WTC11 (cell line): ENCODE data around the gene DUOX1. TPM values are rescaled to one million over a fixed set of nuclear protein-coding genes. Genes with fewer than 3 reads are reported as not detected.
A peak's percentile ranks its signal among the peaks of the same experiment; 100 is the strongest.

Source experiments
- ATAC-seq: fragments of 200-7000 bp; cut with Tn5 transposase; 2 replicates; pipeline ENCODE4 v1.10.0; 2021; ENCODE audit warnings: mild to moderate bottlenecking, moderate library complexity
- CTCF ChIA-PET: fragments of 300-600 bp; sonication (Branson Sonifier 250); formaldehyde crosslinking; loops from one replicate; lab custom pipeline; 2021; ENCODE audit warnings: antibody characterized with exemption; lab: Charles Lee
- POLR2A ChIA-PET: fragments of 350-600 bp; sonication (Branson Sonifier 250); formaldehyde crosslinking; loops from one replicate; lab custom pipeline; 2021; ENCODE audit warnings: antibody characterized with exemption; lab: Charles Lee
- DNase-seq: peaks from one replicate; pipeline ENCODE4 v3.0.0; 2021; ENCODE audit warnings: low spot score
- H3K27ac Mint-ChIP-seq: 2 replicates; pipeline ENCODE4 v1.8.0; 2021; ENCODE audit warnings: mixed read lengths
- H3K27me3 Mint-ChIP-seq: 2 replicates; pipeline ENCODE4 v1.8.0; 2021; ENCODE audit warnings: low read depth, mild to moderate bottlenecking, moderate library complexity, mixed read lengths
- H3K36me3 Mint-ChIP-seq: 2 replicates; pipeline ENCODE4 v1.8.0; 2021; ENCODE audit warnings: mixed read lengths
- H3K4me1 Mint-ChIP-seq: 2 replicates; pipeline ENCODE4 v1.8.0; 2022; ENCODE audit warnings: mixed read lengths
- H3K4me3 Mint-ChIP-seq: 2 replicates; pipeline ENCODE4 v1.8.0; 2021; ENCODE audit warnings: mild to moderate bottlenecking, moderate library complexity, mixed read lengths
- H3K9me3 Mint-ChIP-seq: 2 replicates; pipeline ENCODE4 v1.8.0; 2021; ENCODE audit warnings: mixed read lengths
- CREM ChIP-seq: sonication (generic); formaldehyde crosslinking; IDR thresholded peaks from 2 replicates; pipeline ENCODE4 v1.8.1; 2022; ENCODE audit warnings: mild to moderate bottlenecking, missing genetic modification reagents, moderate library complexity
- ELF4 ChIP-seq: sonication (generic); formaldehyde crosslinking; IDR thresholded peaks from 2 replicates; pipeline ENCODE4 v1.8.1; 2022; ENCODE audit warnings: low read depth, mild to moderate bottlenecking, moderate library complexity, missing genetic modification reagents
- EMX1 ChIP-seq: fragments of 250-450 bp; sonication (Bioruptor Pico); IDR thresholded peaks from 2 replicates; pipeline ENCODE4 v1.8.0; 2021; ENCODE audit warnings: mild to moderate bottlenecking
- FOXK1 ChIP-seq: sonication (generic); formaldehyde crosslinking; IDR thresholded peaks from 2 replicates; pipeline ENCODE4 v1.8.0; 2022; ENCODE audit warnings: mild to moderate bottlenecking, moderate library complexity, missing genetic modification reagents
- GABPB1 ChIP-seq: sonication (generic); formaldehyde crosslinking; IDR thresholded peaks from 2 replicates; pipeline ENCODE4 v1.8.1; 2023; ENCODE audit warnings: mild to moderate bottlenecking, missing genetic modification reagents
- MYBL2 ChIP-seq: sonication (generic); formaldehyde crosslinking; IDR thresholded peaks from 2 replicates; pipeline ENCODE4 v1.8.1; 2023; ENCODE audit warnings: mild to moderate bottlenecking, moderate library complexity, missing genetic modification reagents
- NFATC4 ChIP-seq: fragments of 250-450 bp; sonication (Bioruptor Pico); IDR thresholded peaks from 2 replicates; pipeline ENCODE4 v1.9.0; 2021; ENCODE audit warnings: mild to moderate bottlenecking
- NFE2L1 ChIP-seq: sonication (generic); formaldehyde crosslinking; IDR thresholded peaks from 2 replicates; pipeline ENCODE4 v1.8.1; 2023; ENCODE audit warnings: missing genetic modification reagents
- NR1H2 ChIP-seq: sonication (generic); formaldehyde crosslinking; IDR thresholded peaks from 2 replicates; pipeline ENCODE4 v1.9.0; 2021; ENCODE audit warnings: mild to moderate bottlenecking, moderate library complexity, missing genetic modification reagents
- OVOL2 ChIP-seq: fragments of 250-450 bp; sonication (Bioruptor Pico); IDR thresholded peaks from 2 replicates; pipeline ENCODE4 v1.9.0; 2021; ENCODE audit warnings: mild to moderate bottlenecking, borderline replicate concordance
- TEAD4 ChIP-seq: sonication (generic); formaldehyde crosslinking; IDR thresholded peaks from 2 replicates; pipeline ENCODE4 v1.8.0; 2022; ENCODE audit warnings: mild to moderate bottlenecking, missing genetic modification reagents
- TP53 ChIP-seq: sonication (generic); formaldehyde crosslinking; IDR thresholded peaks from 2 replicates; pipeline ENCODE4 v1.8.1; 2023; ENCODE audit warnings: mild to moderate bottlenecking, missing genetic modification reagents
- ZNF121 ChIP-seq: sonication (generic); formaldehyde crosslinking; IDR thresholded peaks from 2 replicates; pipeline ENCODE4 v1.8.0; 2023; ENCODE audit warnings: missing genetic modification reagents
- ZNF138 ChIP-seq: sonication (generic); formaldehyde crosslinking; conservative IDR thresholded peaks from 2 replicates; pipeline ENCODE4 v1.8.1; 2022; ENCODE audit warnings: mild to moderate bottlenecking, moderate library complexity, missing genetic modification reagents
- ZNF219 ChIP-seq: sonication (generic); formaldehyde crosslinking; IDR thresholded peaks from 2 replicates; pipeline ENCODE4 v1.8.0; 2023; ENCODE audit warnings: missing genetic modification reagents, mild to moderate bottlenecking, borderline replicate concordance
- ZNF396 ChIP-seq: fragments of 250-450 bp; sonication (Bioruptor Pico); IDR thresholded peaks from 2 replicates; pipeline ENCODE4 v1.8.0; 2021; ENCODE audit warnings: mild to moderate bottlenecking, moderate library complexity, borderline replicate concordance
- ZNF423 ChIP-seq: fragments of 250-450 bp; sonication (Bioruptor Pico); IDR thresholded peaks from 2 replicates; pipeline ENCODE4 v2.1.2; 2022; ENCODE audit warnings: mild to moderate bottlenecking, moderate library complexity
- ZNF671 ChIP-seq: fragments of 250-450 bp; sonication (Bioruptor Pico); IDR thresholded peaks from 2 replicates; pipeline ENCODE4 v1.8.0; 2021; ENCODE audit warnings: mild to moderate bottlenecking
- total RNA-seq: library from RNA; stranded (reverse); gene quantifications from 3 replicates; pipeline ENCODE4 v1.2.3, GENCODE V29; 2021
- TF ChIP-seq, protein P1 (sequence below): fragments of 250-450 bp; sonication (Bioruptor Pico); IDR thresholded peaks from 2 replicates; pipeline ENCODE4 v1.9.0; 2021; ENCODE audit warnings: mild to moderate bottlenecking, borderline replicate concordance
- TF ChIP-seq, protein P2 (sequence below): fragments of 200-600 bp; IDR thresholded peaks from 2 replicates; pipeline ENCODE4 v1.8.0; 2022; ENCODE audit warnings: antibody characterized with exemption
- TF ChIP-seq, protein P3 (sequence below): sonication (generic); formaldehyde crosslinking; IDR thresholded peaks from 2 replicates; pipeline ENCODE4 v1.8.1; 2023; ENCODE audit warnings: mild to moderate bottlenecking, missing genetic modification reagents, moderate library complexity
- TF ChIP-seq, protein P4 (sequence below): fragments of 250-450 bp; sonication (Bioruptor Pico); IDR thresholded peaks from 2 replicates; pipeline ENCODE4 v1.9.0; 2021; ENCODE audit warnings: mild to moderate bottlenecking
- TF ChIP-seq, protein P5 (sequence below): sonication (generic); formaldehyde crosslinking; IDR thresholded peaks from 2 replicates; pipeline ENCODE4 v1.8.0; 2022; ENCODE audit warnings: mild to moderate bottlenecking, missing genetic modification reagents
- TF ChIP-seq, protein P6 (sequence below): fragments of 250-450 bp; sonication (Bioruptor Pico); IDR thresholded peaks from 2 replicates; pipeline ENCODE4 v1.9.0; 2021; ENCODE audit warnings: mild to moderate bottlenecking

The DUOX1 gene
- total RNA-seq, 1 experiment from 2014 or later = 1.3 TPM

DNA sequence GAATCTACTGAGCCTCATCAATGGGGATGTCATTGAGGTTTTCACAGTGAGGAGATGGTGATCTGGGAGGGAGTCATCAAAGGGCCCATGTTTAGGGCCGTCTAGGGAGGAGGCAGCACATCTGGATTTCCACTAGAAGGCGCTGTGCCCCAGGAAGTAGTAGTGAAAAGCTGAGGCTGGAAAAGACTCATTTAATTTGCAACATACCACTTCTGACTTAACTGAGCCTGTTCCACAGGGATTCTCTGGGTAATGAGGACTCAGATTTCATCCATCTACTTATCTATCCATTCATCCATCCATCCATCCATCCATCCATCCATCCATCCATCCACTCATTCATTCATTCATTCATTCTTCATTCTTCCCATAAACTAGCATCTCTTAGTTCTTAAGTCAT is 75.4 kb downstream of the DUOX1 start:
- Mint-ChIP-seq H3K27ac (no peak overlapping the region), H3K36me3 (no peaks in the 10 kb centered on the region), H3K27me3 (peaks cover 19% of the 10 kb centered on the region), H3K4me1 (no peaks in the 10 kb centered on the region), H3K4me3 (no peak overlapping the region), H3K9me3 (peaks cover 3% of the 10 kb centered on the region; the same call in 1 of the 2 replicates)
- ATAC-seq = peak; percentile 52
- ChIA-PET POLR2A (interaction anchor here (0.6 to 0.9 kb wide), 2 partner anchors 197 to 908 kb away, joined by 3 to 5 read pairs; a partner anchor contains a TSS), CTCF (interaction anchor here (0.6 to 9.5 kb wide), 34 partner anchors 9 to 381 kb away, joined by 3 to 156 read pairs (median 4); partner anchors contain the start of genes DUOX1, DUOXA1 and SHF)
- DNase-seq = peak; percentile 77
- TF ChIP-seq GABPB1 (CRISPR knock-in tag) = no peak
- TF ChIP-seq TEAD4 (CRISPR knock-in tag) = no peak
- TF ChIP-seq TP53 (CRISPR knock-in tag) = no peak
- TF ChIP-seq ZNF121 = 0 out of 2 replicates have a peak, but pooled peaks have one; percentile 75
- TF ChIP-seq, protein P1, sequence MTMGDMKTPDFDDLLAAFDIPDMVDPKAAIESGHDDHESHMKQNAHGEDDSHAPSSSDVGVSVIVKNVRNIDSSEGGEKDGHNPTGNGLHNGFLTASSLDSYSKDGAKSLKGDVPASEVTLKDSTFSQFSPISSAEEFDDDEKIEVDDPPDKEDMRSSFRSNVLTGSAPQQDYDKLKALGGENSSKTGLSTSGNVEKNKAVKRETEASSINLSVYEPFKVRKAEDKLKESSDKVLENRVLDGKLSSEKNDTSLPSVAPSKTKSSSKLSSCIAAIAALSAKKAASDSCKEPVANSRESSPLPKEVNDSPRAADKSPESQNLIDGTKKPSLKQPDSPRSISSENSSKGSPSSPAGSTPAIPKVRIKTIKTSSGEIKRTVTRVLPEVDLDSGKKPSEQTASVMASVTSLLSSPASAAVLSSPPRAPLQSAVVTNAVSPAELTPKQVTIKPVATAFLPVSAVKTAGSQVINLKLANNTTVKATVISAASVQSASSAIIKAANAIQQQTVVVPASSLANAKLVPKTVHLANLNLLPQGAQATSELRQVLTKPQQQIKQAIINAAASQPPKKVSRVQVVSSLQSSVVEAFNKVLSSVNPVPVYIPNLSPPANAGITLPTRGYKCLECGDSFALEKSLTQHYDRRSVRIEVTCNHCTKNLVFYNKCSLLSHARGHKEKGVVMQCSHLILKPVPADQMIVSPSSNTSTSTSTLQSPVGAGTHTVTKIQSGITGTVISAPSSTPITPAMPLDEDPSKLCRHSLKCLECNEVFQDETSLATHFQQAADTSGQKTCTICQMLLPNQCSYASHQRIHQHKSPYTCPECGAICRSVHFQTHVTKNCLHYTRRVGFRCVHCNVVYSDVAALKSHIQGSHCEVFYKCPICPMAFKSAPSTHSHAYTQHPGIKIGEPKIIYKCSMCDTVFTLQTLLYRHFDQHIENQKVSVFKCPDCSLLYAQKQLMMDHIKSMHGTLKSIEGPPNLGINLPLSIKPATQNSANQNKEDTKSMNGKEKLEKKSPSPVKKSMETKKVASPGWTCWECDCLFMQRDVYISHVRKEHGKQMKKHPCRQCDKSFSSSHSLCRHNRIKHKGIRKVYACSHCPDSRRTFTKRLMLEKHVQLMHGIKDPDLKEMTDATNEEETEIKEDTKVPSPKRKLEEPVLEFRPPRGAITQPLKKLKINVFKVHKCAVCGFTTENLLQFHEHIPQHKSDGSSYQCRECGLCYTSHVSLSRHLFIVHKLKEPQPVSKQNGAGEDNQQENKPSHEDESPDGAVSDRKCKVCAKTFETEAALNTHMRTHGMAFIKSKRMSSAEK (CRISPR knock-in tag) = no peak
- TF ChIP-seq, protein P2, sequence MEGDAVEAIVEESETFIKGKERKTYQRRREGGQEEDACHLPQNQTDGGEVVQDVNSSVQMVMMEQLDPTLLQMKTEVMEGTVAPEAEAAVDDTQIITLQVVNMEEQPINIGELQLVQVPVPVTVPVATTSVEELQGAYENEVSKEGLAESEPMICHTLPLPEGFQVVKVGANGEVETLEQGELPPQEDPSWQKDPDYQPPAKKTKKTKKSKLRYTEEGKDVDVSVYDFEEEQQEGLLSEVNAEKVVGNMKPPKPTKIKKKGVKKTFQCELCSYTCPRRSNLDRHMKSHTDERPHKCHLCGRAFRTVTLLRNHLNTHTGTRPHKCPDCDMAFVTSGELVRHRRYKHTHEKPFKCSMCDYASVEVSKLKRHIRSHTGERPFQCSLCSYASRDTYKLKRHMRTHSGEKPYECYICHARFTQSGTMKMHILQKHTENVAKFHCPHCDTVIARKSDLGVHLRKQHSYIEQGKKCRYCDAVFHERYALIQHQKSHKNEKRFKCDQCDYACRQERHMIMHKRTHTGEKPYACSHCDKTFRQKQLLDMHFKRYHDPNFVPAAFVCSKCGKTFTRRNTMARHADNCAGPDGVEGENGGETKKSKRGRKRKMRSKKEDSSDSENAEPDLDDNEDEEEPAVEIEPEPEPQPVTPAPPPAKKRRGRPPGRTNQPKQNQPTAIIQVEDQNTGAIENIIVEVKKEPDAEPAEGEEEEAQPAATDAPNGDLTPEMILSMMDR = peak; percentile 65
- TF ChIP-seq ELF4 (CRISPR knock-in tag) = no peak
- TF ChIP-seq MYBL2 (CRISPR knock-in tag) = no peak
- no peak for TF ChIP-seq ZNF219 (CRISPR knock-in tag)
- TF ChIP-seq, protein P3, sequence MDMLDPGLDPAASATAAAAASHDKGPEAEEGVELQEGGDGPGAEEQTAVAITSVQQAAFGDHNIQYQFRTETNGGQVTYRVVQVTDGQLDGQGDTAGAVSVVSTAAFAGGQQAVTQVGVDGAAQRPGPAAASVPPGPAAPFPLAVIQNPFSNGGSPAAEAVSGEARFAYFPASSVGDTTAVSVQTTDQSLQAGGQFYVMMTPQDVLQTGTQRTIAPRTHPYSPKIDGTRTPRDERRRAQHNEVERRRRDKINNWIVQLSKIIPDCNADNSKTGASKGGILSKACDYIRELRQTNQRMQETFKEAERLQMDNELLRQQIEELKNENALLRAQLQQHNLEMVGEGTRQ (CRISPR knock-in tag) = no peak
- TF ChIP-seq NR1H2 (CRISPR knock-in tag) = no peak
- TF ChIP-seq FOXK1 (CRISPR knock-in tag) = no peak
- no peak for TF ChIP-seq OVOL2 (CRISPR knock-in tag)
- TF ChIP-seq, protein P4, sequence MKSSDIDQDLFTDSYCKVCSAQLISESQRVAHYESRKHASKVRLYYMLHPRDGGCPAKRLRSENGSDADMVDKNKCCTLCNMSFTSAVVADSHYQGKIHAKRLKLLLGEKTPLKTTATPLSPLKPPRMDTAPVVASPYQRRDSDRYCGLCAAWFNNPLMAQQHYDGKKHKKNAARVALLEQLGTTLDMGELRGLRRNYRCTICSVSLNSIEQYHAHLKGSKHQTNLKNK (CRISPR knock-in tag) = no peak

DNA sequence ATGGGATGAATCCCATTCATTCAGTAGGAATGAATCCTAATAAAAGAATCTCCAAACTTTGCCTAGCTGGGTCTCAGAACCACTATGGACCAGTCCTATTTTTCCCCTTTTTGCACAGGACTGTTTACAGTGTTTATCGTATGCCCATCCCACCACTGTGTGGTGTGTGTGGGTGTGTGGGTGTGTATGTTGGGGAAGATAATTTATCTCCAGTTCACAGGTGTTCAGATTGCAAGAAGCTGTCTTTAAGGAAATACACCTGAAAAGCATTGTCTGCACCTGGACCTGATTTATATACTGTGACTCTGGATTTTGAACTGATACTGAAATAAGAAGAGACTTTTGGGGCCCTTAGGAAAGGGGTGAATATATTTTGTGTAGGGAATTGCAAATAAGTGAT is 82.7 kb downstream of the DUOX1 start:
- Mint-ChIP-seq H3K4me3 (no peak overlapping the region), H3K4me1 (no peaks in the 10 kb centered on the region), H3K27ac (no peak overlapping the region), H3K27me3 (peaks cover 17% of the 10 kb centered on the region), H3K36me3 (no peaks in the 10 kb centered on the region), H3K9me3 (peaks cover 3% of the 10 kb centered on the region; the same call in 1 of the 2 replicates)
- no peak for TF ChIP-seq ZNF396
- no peak for TF ChIP-seq EMX1 (CRISPR knock-in tag)
- no peak for TF ChIP-seq NFE2L1 (CRISPR knock-in tag)
- no peak for TF ChIP-seq ZNF138 (CRISPR knock-in tag)
- no peak for TF ChIP-seq CREM (CRISPR knock-in tag)
- no peak for TF ChIP-seq NFATC4 (CRISPR knock-in tag)
- TF ChIP-seq, protein P5, sequence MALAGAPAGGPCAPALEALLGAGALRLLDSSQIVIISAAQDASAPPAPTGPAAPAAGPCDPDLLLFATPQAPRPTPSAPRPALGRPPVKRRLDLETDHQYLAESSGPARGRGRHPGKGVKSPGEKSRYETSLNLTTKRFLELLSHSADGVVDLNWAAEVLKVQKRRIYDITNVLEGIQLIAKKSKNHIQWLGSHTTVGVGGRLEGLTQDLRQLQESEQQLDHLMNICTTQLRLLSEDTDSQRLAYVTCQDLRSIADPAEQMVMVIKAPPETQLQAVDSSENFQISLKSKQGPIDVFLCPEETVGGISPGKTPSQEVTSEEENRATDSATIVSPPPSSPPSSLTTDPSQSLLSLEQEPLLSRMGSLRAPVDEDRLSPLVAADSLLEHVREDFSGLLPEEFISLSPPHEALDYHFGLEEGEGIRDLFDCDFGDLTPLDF (CRISPR knock-in tag) = no peak
- TF ChIP-seq, protein P6, sequence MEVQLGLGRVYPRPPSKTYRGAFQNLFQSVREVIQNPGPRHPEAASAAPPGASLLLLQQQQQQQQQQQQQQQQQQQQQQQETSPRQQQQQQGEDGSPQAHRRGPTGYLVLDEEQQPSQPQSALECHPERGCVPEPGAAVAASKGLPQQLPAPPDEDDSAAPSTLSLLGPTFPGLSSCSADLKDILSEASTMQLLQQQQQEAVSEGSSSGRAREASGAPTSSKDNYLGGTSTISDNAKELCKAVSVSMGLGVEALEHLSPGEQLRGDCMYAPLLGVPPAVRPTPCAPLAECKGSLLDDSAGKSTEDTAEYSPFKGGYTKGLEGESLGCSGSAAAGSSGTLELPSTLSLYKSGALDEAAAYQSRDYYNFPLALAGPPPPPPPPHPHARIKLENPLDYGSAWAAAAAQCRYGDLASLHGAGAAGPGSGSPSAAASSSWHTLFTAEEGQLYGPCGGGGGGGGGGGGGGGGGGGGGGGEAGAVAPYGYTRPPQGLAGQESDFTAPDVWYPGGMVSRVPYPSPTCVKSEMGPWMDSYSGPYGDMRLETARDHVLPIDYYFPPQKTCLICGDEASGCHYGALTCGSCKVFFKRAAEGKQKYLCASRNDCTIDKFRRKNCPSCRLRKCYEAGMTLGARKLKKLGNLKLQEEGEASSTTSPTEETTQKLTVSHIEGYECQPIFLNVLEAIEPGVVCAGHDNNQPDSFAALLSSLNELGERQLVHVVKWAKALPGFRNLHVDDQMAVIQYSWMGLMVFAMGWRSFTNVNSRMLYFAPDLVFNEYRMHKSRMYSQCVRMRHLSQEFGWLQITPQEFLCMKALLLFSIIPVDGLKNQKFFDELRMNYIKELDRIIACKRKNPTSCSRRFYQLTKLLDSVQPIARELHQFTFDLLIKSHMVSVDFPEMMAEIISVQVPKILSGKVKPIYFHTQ (CRISPR knock-in tag) = no peak
- no peak for TF ChIP-seq ZNF671
- no peak for TF ChIP-seq ZNF423 (CRISPR knock-in tag)
- ChIA-PET CTCF (interaction anchor here (1.3 kb wide), 1 partner anchor 25 kb away, joined by 5 read pairs; the partner anchor contains the start of gene SHF), POLR2A (no interaction called here)
- no peak for DNase-seq
- no peak for ATAC-seq
